Fibroblast of skin of right biceps (primary cell): ENCODE results near the gene NCOA1.

ENCODE experiments used
- DNase-seq: peaks from one replicate; pipeline ENCODE4 v3.0.0-alpha.2; 2013

Gene NCOA1

DNA sequence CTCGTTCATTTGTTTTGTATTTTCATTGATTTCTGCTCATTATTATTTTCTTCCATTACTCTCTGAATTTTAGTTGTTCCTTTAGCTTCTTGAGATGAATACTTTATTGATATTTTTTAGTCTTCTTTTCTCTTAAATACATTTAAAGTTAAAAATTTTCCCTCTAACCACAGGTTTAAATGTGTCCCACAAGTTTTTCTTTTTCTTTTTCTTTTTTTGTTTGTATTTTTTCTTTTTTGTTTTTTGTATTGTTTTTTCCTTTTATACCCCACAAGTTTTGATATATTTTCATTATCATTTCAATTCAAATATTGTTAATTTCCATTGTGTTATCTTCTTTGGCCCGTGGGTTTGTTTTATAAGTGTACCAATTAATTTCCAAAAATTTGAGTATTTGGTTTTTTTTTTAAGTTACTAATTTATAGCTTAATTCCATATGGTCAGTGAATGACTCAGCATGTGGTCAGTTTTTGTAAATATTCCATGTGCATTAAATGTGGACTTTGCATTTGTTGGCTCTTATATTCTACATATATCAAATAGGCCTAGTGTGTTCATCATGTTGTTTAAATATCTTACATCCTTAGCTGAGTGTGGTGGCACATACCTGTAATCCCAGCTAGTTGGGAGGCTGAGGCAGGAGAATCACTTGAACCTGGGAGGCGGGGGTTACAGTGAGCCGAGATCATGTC lies 318.4 kb downstream of the NCOA1 start:
- DNase-seq, result no peak

DNA sequence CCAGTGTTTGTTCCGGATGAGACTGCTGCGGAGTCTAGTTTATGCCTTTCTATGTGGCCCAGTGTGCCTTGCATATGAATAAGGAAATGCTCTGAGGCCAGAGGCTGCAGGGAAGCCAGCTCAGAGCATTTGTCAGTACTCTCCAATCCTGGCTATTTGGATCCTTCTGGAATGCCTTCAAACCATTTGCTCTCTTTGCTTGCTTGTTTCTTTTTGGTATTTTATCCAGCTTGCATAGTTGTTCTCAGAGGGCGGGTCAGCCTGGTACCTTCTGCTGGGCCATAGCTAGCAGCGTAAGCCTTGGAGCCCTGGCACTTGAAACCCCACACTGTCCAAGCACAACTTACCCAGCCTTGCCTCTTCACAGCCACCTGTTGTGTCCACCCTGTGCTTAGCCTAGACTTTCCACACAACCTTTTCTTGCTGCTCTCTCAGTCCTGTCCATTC lies 322.7 kb downstream of the NCOA1 start:
- DNase-seq, result no peak

DNA sequence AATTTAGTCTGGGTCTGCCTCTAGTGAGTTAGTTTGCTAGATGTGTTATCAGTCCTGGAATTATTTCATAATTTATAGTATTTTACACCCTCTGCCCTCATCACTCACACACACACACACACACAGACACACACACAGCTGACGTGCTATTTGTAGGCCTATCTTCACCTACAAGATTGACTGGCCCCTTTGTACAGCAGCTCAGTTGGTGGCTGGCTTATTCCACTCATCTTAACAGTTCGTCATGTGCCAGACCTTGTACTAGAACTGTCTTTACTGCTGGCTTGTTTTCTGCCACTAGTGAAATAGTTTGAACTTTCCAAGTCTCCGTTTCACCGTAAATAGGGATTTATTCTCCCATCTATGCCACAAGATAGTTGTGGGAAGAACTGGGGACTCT lies 323.5 kb downstream of the NCOA1 start:
- no peak for DNase-seq

DNA sequence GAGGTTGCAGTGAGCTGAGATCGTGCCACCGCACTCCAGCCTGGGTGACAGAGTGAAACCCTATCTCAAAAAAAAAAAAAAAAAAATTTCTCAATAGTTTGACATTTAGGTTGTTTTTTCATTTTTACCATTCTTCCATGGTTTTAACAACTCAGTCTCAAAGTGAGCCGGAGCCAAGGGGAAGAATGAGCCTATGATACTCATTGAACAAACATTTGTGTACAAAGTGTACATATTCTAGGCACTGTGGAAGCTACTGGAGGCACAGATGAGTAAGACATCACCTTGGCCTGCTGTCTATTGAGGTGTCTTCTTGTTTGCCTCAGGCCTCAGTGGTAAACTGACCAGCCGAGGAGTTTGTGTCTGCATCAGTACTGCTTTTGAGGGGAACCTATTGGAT lies 324.1 kb downstream of the NCOA1 start:
- no peak for DNase-seq

DNA sequence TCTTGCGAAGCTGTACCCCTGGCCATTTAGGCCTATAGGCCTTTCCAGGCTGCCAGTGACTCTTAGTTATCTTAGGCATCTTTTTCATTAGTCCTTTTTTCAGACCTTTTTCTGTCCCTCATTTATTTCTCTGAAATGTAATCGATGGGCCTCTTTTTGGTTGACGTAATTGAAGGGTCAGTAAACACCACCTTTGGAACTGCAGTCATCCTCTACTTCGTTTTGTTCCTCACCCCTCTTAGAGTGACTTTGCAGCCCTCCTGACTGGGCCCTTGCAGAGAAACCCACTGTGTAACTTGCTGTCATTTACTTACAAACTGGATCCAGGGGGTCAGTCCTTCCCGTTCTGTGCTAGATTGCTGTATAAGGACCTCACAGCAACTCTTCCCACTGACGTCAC lies 325.4 kb downstream of the NCOA1 start:
- DNase-seq, result no peak

DNA sequence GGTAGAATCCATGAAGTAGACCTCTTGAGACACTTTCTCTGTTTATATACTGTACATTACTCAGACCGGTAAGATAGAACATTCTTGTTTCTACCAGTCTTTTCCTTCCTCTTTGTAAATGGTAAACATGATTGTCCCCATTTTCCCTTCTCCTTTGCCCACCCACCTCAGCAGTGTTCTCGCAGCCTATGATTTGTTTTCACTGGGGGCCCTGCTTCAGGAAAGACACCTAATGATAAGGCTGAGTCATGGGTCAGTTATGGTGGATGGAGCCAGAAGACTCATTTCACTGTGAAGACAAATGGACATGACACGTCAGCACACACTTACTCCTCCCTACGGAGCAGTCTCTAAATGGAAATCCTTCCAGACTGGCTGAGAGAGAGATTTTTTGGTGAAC lies 325.8 kb downstream of the NCOA1 start:
- DNase-seq, result peak; percentile 90

DNA sequence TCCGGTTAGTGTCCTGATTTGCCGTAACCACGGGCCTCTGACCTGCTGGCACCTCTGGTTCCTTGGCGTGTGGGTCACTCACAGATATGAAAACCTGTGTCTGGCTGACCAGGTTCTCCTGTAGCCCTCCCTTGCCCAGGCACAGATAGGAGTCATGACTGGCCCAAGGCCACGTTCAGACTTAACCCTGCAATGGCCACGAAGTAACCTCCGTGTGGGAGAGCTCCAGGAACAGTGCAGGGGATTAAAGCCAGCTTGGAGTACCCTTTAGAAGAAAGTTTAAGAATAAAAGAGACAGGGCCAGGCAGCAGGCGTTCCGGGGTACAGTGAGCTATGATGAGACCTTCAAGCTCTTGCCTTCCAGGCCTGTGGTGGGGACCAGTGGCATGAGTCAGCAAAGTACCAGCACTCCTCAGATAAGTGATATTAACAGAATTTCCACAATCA lies 327.7 kb downstream of the NCOA1 start:
- no peak for DNase-seq

DNA sequence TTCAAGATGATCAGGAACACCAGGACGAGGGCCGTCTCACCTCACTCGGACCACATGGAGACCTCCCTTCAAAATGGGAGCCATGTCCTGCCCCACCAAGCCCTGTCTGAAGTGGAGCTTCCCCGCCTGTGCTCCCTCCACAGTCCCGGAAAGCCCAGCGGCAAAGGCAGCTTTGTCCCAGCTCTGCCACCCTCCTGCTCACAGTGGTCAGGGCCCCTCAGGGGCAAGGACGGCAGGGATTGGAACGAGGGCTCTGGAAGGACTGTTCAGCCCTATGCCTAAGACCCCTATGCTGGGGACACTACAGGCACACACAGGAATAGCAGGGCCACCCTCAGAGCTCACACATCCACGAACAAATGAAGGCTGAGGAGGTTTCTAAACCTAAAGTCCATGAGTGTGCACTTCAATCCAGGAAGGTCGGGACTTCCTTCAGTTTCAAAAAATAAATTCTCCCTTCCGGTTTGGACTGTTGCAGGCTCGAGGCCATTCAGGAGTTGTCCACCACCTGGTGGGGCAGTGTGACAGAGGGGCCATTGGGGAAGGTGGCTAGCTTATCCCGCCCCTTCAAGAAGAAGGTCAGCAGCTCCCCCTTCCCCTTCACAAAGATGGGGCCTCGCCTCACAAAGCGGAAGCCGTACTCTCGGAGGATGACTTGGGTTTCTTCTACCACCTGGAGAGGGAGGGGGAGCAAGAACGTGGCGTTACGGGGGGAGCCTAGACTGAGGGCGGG lies 328.6 kb downstream of the NCOA1 start:
- no peak for DNase-seq

DNA sequence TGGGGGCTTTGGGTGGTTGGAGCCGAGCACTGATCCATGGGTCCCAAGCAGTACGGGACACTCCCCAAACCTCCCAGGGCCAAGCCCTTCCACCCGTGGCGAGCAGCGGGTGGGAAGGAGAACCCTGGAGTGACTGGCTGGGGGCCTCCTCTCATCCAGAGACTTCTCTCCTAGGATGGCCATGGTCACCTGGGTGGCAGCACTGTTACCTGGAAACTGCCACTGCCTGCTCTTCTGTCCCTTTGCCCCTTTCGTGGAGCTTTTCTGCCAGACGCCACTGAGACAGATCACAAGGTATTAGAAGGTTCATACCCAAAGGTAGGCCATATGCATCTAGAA lies 329.1 kb downstream of the NCOA1 start:
- DNase-seq, result no peak
